Muscle of leg (tissue), 11 donors: Measurements from ENCODE around the gene SPARC. TPM values are rescaled to one million over a fixed set of nuclear protein-coding genes. Genes with fewer than 3 reads are reported as not detected.

Source experiments
- DNase-seq: peaks from one replicate; pipeline ENCODE4 v3.0.0; 2013
- H3K27ac ChIP-seq: one replicate; pipeline ENCODE4 v1.5.1; 2013; ENCODE audit warnings: mild to moderate bottlenecking, low read length, control low read depth
- H3K27me3 ChIP-seq: one replicate; pipeline ENCODE4 v1.6.1; 2013; ENCODE audit warnings: low read length; ENCODE audit not compliant: control insufficient read depth, insufficient read depth
- H3K36me3 ChIP-seq: one replicate; pipeline ENCODE4 v1.6.1; 2013; ENCODE audit warnings: low read length; ENCODE audit not compliant: control insufficient read depth, insufficient read depth
- H3K4me1 ChIP-seq: one replicate; pipeline ENCODE4 v1.6.1; 2013; ENCODE audit warnings: low read length; ENCODE audit not compliant: control insufficient read depth, insufficient read depth
- H3K4me3 ChIP-seq: one replicate; pipeline ENCODE4 v1.5.1; 2013; ENCODE audit warnings: low read length, control low read depth
- H3K9me3 ChIP-seq: replicated peaks from 2 replicates; pipeline ENCODE4 v1.6.1; 2013; ENCODE audit warnings: low read depth, low read length; ENCODE audit not compliant: control insufficient read depth
- WGBS: methylation state at CpG from one replicate; pipeline ENCODE4 v1.1.5; 2013; ENCODE audit warnings: missing lambda C conversion rate; ENCODE audit not compliant: insufficient coverage; 5-methylcytosine and 5-hydroxymethylcytosine counted together
- polyA plus RNA-seq, 8 donors: library from polyadenylated mRNA; unstranded; fragments of 120-200 nt; gene quantifications; one replicate each; pipeline versions ENCODE4 v1.2.1 to v1.2.3, GENCODE V29; 2013; ENCODE audit warnings: inconsistent platforms in 1 of 8, low replicate concordance in 1 of 8; ENCODE audit not compliant: insufficient read length in 8 of 8, insufficient read depth in 1 of 8
- total RNA-seq: library from RNA; stranded (reverse); fragments of 120-200 nt; gene quantifications from one replicate; pipeline ENCODE4 v1.2.4, GENCODE V29; 2013

The SPARC gene
- total and polyA plus RNA-seq, 9 donors: 3,005 to 8,405 (median 4,650) TPM

DNA sequence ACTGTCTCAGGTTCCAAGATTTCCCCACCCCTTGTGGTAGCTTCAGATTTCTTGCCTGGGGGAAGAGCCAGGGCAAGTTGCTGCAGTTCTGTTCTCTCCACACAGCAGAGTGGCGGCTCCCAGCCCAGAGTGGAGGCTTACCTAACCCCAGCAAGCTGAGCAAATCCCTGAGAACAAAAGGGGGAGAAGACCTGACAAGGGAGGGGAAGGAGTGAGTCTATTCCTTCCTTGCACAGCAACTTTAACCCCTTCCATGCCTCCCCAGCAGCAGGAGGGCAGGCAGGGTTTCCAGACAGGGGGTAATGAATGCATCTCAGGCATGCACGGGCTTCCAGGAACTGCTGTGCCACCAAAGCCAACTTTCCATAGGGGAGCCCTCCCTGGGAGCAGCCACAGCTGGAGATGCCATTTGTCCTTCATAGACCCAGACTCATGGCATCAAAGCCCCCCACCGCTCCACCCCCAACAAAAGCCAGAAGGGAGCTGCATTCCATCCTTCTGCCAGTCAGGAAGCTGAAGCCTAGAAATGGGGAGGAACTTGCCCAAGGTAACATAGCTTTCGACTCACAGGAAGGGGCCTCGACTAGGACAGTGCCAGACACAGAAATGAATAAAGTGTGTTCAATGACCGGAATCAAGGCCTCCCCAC lies 66.8 kb downstream of the SPARC start:
- Histone ChIP-seq H3K36me3 (no peaks in the 10 kb centered on the region), H3K27ac (peak overlapping the region; percentile 20), H3K9me3 (no peaks in the 10 kb centered on the region), H3K4me3 (no peak overlapping the region), H3K27me3 (no peaks in the 10 kb centered on the region), H3K4me1 (peaks cover 28% of the 10 kb centered on the region)
- DNase-seq: peak; percentile 31
- WGBS: 60% methylated on average over 1 of the region's 6 CpGs

- DNase-seq: no peak
- H3K4me1 ChIP-seq: peaks cover 32% of the 10 kb centered on the region
- no peak overlapping the region for H3K27ac ChIP-seq
- no peaks in the 10 kb centered on the region for H3K27me3 ChIP-seq
- no peak overlapping the region for H3K4me3 ChIP-seq
- 60% methylated on average over 1 of the region's 2 CpGs for WGBS
- no peaks in the 10 kb centered on the region for H3K36me3 ChIP-seq
- H3K9me3 ChIP-seq: no peaks in the 10 kb centered on the region
Observed at GRCh38 chr5:151618907-151619306, 67.8 kb downstream of the SPARC start.

- Histone ChIP-seq H3K4me1 (peaks cover 39% of the 10 kb centered on the region), H3K27me3 (no peaks in the 10 kb centered on the region), H3K4me3 (no peak overlapping the region), H3K9me3 (no peaks in the 10 kb centered on the region), H3K36me3 (no peaks in the 10 kb centered on the region), H3K27ac (no peak overlapping the region)
- WGBS: 57% methylated on average over 1 of the region's 3 CpGs
- no peak for DNase-seq
Observed at GRCh38 chr5:151617841-151618710, 68.6 kb downstream of the SPARC start.

DNA sequence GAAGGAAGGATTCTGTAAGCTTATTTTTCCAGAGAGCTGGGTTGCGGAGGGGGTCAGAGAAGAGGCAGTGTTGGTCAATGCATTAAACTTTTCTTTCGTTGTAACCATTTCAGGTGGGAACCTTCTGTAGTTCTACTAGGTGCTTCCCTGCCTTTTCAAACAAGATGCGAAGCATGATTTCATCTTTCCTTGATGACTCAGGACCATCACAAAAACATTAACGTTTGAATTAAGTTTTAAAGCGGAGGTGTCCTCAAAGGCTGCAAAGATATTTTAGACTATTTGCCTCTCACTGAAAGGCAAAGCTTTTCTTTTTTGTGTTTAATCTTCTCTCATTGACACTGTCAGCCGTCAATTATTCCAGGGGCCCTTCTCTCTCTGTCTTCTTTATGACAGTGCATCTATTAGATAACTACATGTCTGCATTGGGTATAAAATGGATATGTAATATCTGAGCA lies 69.3 kb downstream of the SPARC start:
- H3K4me3 ChIP-seq: no peak overlapping the region
- no peaks in the 10 kb centered on the region for H3K27me3 ChIP-seq
- H3K9me3 ChIP-seq: no peaks in the 10 kb centered on the region
- WGBS: 68% methylated on average over 4 of the region's 6 CpGs
- no peaks in the 10 kb centered on the region for H3K36me3 ChIP-seq
- peaks cover 41% of the 10 kb centered on the region for H3K4me1 ChIP-seq
- H3K27ac ChIP-seq: no peak overlapping the region
- DNase-seq: no peak

DNA sequence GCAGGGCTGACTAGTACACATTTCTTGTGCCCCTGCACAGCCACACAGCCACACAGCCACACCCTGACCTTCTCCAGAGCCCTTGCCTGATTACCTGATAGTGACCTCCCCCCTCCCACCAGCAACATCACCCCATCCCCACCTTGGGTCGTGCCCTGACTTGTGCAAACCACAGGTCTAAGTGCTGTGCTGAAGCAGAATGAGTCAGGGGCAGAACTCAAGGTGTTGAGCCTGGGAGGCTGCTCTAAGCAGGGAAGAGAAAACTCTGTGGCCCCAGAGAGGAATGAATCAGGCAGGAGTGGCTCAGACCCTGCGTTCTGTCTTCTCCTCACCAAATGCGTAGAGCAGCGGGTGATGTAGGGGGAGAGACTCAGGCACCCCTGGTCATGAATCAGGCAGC lies 71.3 kb downstream of the SPARC start:
- Histone ChIP-seq H3K4me1 (peaks cover 36% of the 10 kb centered on the region), H3K9me3 (no peaks in the 10 kb centered on the region), H3K27ac (no peak overlapping the region), H3K4me3 (no peak overlapping the region), H3K36me3 (no peaks in the 10 kb centered on the region), H3K27me3 (no peaks in the 10 kb centered on the region)
- WGBS: no CpG with 5 or more reads among the region's 4 CpGs
- no peak for DNase-seq

DNA sequence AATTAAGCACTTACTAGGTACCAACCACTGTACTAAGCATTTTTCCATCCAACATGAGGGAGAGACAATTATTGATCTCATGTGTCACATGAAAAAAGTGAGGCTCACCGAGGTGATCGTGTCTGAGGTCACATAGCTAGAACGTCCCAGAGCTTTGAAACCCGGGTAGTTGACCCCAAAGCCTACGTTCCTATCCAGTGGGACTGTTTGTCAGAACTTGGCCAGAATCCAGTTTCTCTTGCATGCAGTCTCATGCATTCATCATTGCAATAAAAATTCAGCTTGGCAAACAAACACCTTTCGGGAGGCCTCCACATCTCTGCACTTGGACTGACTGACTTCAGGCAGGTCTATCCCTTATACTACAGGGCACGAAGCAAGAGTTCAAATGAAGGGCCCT lies 72.2 kb downstream of the SPARC start:
- 67% methylated on average over 6 of the region's 7 CpGs for WGBS
- no peak overlapping the region for H3K27ac ChIP-seq
- peaks cover 28% of the 10 kb centered on the region for H3K4me1 ChIP-seq
- H3K4me3 ChIP-seq: no peak overlapping the region
- no peak for DNase-seq
- H3K27me3 ChIP-seq: no peaks in the 10 kb centered on the region
- H3K9me3 ChIP-seq: no peaks in the 10 kb centered on the region
- no peaks in the 10 kb centered on the region for H3K36me3 ChIP-seq

DNA sequence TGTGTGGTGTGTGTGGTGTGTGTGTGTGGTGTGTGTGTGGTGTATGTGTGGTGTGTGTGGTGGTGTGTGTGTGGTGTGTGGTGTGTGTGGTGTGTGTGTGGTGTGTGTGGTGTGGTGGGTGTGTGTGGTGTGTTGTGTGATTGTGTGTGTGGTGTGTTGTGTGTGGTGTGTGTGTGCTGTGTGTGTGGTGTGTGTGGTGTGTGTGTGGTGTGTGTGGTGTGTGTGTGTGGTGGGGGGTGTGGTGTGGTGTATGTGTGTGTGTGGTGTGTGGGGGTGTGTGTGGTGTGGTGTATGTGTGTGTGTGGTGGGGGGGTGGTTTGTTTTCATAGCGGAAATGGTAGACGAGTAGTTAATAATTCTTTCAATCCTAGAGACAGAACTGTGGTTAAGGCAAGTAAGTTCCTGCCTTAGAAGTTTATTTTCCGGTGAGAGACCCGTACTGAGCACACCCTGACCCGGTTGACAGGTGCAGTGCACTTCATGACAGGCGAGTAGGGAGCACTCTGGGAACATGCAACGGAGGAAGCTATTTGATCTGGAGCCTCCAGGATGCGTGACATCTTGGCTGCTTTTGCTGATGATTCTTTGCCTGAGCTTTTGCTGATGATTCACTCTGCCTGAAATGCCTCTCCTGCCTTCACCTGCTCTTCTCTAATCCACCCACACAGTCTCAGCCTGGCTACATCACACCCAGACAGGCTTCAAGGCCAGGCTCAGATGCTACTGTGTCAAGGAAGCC lies 73.9 kb downstream of the SPARC start:
- peak overlapping the region; percentile 57 for H3K27ac ChIP-seq
- H3K4me1 ChIP-seq: peaks cover 24% of the 10 kb centered on the region
- peak; percentile 71 for DNase-seq
- H3K36me3 ChIP-seq: no peaks in the 10 kb centered on the region
- H3K4me3 ChIP-seq: no peak overlapping the region
- H3K27me3 ChIP-seq: no peaks in the 10 kb centered on the region
- H3K9me3 ChIP-seq: no peaks in the 10 kb centered on the region
- WGBS: 30% methylated on average over 7 of the region's 8 CpGs

DNA sequence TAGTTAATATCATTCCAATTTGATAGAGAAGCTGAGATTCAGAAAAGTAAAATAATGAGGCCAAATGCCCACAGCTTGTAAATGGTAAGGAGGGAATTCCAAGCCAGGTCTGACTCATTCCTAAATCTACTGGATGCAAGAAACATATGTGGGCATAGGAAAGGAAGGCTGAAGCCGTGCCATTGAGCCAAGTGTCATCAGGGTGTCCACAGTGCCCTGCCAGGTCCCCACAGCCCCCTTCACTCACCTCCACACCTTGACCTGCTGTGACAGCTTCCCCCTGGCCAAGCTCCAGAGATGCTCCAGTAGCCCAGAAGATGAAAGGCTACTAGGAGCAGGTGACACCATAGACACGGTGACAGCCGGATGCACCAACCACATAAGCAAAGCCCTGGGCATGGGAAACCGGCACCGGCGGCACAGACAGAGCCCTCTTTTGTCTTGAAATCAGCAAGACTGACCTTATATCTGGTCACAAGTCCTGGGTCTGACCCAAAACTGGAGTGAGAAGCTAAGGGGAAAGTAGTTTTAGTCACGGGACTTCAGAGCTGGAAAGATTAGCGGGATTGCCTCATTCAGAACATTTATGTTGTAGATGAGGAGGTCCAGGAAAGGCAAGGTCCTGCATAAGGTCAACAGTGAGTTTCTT lies 75.5 kb downstream of the SPARC start:
- Histone ChIP-seq H3K4me1 (peaks cover 24% of the 10 kb centered on the region), H3K27me3 (no peaks in the 10 kb centered on the region), H3K4me3 (no peak overlapping the region), H3K36me3 (no peaks in the 10 kb centered on the region), H3K9me3 (no peaks in the 10 kb centered on the region), H3K27ac (no peak overlapping the region)
- DNase-seq: no peak
- 85% methylated on average over 8 of the region's 8 CpGs for WGBS
